GM20431 (cell line): ENCODE results near the gene GPATCH2.
"Not testable (repeated sequence)": the region's sequence is repeated elsewhere in the genome, so short reads cannot be mapped to it uniquely, and the experiment has no call there.

ENCODE experiments used
- in situ Hi-C: fragments of 300-500 bp; cut with MseI, MboI; formaldehyde crosslinking; loops from one replicate; pipeline ENCODE4 v1.15.0; 2020; ENCODE audit warnings: low sequenced_read_pairs; ENCODE audit not compliant: unreplicated experiment

GPATCH2 gene

DNA sequence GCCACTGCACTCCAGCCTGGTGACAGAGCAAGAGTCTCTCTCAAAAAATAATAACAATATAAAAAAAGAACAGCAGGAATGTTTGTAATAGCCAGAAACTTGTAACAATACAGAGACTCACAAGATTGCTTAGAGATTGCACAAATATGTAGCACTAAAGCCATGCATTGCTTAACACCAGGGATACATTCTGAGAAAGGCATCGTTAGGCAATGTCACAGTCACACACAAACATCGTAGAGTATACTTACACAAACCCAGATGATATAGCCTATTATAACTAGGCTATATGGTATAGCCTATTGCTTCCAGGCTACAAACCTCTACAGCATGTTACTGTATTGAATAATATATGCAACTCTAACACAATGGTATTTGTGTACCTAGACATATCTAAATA is 45.3 kb downstream of the GPATCH2 start:
- in situ Hi-C loops: no loop called here

DNA sequence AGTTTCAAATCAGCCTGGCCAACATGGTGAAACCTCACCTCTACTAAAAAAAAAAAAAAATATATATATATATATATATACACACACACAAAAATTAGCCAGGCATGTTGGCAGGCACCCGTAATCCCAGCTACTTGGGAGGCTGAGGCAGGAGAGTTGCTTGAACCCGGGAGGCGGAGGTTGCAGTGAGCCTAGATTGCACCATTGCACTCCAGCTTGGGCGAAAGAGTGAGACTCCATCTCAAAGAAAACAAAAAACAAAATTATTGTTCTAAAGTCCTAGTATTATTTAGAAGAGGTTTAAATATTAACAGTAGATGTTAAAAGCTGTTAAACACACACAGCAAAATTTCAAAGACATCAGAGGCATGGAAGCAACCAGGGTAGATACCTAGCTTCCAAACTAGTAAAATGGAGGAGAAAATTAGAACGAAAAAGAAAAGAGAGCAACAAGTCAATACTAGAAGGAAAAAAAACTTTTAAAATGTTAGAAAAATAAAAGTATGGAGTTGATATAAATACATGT is 46.5 kb downstream of the GPATCH2 start:
- in situ Hi-C loops: not testable (repeated sequence)

DNA sequence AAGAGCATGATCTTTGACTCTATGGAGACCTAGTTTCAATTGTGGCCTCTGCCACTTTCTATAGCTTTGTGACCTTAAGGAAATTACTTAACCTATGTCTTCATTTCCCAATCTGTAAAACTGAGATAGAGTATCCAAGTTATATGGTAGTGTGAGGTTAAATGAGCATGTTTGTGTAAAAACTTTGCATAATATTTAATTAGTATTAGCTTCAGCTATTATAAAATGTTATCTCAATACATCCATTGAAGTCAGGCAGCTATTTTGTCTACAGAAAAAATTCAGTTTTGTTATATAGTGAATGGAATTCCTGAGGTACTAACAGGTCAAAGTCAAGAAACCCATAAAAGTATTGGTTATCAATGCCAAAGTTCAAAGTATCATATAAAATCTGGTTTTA is 53.6 kb downstream of the GPATCH2 start:
- in situ Hi-C loops: no loop called here

DNA sequence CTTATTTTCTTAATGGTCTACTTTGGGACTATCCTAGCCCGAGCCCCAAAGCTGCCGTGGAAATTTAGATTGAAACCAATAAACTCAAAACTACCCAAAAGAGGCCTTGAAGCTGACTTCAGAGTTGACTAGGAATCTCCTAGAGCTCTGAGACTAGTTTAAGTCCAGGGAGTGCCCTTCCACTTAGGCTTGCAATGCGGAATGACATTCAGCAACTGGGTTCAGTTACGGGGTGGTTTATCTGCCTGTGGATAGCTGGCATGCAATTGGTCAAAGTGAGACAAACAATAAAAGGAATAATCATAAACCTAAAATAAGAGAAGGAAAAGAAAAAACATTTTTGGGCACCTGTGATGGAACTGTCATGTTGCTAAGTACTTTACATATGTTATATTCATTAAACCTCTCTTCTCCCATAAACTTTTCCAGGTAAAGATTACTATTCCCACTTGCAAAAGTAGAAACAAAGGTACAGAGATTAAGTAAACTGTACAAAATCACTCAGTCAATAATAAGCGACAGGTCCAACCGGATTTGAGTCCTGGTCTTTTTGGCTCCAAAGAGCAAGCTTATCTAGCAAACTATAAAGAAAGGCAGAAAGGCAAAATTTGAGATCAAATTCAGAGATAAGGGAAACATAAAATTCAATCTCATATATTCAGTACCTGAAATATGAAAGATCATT is 56.5 kb downstream of the GPATCH2 start:
- in situ Hi-C loops: no loop called here

DNA sequence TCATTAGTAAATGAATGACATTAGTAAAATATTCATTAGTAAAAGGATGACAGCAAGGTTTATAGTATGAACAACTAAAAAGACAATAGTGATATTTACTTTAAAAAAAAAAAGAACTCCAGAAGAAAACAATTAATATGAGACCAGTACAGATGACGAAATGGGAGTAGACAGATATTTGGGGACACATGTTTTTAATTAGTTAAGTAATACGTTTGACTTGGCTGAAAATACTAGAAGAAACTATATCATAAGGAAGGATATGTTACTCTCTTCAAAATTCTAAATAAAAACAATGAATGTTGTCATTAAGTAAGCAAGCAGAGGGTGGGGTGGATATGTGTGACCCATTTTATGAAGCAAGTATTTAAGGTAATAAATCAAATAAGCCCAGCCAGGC is 61.9 kb downstream of the GPATCH2 start:
- in situ Hi-C loops: no loop called here

DNA sequence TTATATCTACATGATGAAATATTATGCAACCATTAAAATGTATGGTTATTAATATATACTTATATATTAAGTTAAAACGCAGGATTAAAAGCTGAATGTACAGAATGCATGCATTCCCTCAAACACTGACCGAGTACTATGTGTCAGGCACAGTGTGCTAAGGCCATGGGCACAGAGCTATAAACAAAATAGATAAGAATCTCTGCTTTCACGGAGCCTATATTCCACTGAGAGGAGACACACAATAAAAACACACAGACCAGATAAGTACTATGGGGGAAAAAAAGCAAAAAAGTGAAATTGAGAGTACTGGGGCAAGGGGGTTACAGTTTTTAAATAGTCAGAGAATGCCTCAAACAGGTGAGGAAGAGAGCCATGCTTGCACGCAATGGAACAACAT is 62.7 kb downstream of the GPATCH2 start:
- in situ Hi-C loops: no loop called here

DNA sequence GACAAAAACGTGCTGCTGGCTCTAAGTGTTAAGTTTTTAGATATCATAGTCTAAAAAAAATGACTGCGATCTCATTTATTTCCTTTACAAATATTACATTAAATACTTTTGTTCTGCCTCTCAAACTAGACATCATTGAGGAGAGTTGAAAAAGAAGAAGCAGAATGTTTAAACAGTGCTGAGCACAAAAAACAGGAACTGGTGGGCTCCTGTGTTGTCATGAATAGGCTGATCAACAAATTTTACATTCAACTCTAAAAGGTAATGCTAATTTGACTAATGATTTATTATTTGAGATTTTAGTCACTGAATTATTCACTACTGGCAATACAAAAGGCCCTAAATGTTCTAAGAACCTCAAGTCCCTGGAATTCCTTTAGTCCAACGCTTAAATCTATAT is 66.1 kb downstream of the GPATCH2 start:
- in situ Hi-C loops: no loop called here

DNA sequence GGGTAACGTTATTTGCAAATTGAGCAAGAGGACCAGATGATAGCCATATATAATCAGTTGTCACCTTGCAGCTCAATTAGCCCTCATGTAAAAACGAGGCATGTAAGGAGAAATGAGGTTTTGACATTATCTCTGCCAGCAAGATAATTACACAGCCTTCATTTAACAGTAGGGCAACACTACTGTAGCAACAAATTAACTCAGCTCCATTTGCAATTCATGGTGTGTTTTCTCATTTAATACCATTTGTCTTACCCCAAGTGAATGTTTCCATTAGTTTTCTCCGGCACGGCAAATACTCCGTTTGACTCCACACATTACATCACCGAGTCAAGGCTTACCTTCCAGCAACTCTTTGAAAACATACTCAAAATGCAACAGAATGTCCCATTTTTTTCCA is 66.7 kb downstream of the GPATCH2 start:
- in situ Hi-C loops: no loop called here

DNA sequence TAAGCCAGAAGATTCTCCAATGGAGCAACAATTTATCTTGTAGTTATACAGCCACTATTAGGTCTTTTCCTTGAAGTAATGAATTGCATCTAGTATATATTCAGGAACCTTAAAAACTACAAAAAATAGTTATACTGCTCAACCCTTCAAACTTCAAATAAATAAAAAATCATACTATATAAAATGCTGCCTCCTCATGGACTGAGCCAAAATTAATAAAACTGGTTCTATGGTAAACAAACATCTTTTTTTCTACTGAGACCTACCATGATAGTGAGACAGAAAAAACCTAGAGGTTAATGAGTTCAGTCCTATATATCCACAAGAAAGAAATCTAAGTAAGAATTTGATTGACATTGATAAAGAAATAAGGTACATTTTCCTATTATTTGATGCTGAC is 67.7 kb downstream of the GPATCH2 start:
- in situ Hi-C loops: no loop called here

DNA sequence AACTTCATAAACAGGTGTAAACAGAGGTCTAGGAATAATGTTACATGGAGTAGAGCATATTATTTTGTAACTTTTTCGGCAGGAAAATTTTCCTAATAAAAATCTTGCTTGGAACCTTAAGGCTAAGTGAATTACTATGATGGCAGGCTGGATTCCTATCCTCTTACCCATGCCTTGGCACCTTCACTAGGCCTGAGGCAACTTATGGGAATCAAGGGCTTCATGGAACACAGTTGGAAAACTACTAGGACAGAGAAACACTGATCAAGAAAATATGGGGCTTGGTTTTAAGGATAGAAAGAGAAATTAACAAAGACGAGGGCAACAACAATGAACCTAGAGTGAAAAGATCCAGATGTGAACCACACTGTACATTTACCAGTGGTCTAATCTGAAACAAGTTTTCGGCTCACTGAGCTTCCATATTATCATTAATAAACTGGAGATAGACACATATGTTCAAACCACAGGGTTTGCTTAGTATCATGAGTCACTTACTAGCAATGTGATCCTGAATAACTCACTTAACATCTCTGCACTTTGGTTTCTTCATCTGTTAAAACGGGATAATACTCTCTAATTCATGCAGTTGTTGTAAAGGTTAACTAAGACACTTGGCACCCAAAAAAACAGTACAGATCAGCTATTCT is 68.5 kb downstream of the GPATCH2 start:
- in situ Hi-C loops: no loop called here

DNA sequence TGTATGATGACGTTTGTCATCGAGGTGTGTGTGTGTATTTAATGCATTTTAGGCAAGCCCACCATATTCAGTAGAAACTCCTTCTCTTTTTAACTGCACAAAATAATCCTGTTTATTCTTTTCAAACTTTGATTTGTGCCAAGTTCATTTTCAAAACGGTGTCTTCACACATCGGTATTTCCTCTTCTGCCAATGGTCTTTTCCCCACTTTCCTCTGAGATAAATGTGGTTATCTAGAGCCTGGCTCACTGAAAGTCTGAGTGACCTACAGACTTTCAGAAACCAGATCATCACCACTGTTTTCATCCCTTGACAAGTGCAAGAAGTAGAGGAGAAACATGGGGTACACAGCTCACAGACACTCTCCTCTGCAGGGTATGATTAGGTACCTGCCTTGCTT is 69.4 kb downstream of the GPATCH2 start:
- in situ Hi-C loops: no loop called here

DNA sequence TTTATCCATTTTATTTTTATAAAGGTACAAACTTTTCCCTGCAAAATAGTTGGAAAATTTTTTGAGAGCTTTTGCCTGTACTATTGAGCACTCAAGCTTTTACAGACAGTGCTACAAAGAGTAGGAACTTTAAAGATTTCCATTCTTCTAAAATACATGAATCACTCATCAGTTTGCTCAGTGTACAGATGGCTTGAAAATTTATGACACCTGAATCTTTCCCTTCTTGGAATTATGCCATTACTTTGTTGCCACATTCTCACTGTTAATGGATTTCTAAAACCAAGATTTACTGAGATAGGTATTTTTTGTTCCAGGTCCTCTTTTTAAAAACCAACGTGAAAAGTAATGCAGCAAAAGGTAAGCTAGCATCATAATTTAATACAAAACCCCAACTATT is 76.0 kb downstream of the GPATCH2 start:
- in situ Hi-C loops: no loop called here

DNA sequence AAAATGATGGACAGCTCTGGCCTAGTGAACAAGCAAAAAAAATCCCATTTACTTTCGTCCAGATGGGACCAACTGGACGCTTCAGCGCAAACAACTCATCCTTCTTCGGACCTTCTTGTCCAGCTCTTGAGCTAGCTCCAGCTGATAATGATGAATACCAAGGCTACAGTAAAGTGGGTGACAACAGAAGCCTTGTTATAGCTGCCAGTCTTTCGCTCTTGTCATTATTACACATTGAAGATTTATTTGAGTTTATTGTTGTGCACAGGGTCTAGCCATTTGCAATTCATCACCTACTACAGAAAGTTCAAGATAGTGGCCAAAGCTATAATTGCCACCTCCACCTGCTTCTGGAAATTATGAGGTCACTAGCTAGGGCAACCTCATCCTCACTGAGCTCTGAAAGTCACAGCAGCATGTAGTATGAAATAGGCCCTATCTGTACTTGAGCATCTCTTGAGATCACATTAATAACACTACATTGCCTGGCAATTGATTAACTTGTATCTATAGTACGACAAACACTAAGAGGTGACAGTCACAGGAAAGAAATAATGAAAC is 76.9 kb downstream of the GPATCH2 start:
- in situ Hi-C loops: no loop called here

DNA sequence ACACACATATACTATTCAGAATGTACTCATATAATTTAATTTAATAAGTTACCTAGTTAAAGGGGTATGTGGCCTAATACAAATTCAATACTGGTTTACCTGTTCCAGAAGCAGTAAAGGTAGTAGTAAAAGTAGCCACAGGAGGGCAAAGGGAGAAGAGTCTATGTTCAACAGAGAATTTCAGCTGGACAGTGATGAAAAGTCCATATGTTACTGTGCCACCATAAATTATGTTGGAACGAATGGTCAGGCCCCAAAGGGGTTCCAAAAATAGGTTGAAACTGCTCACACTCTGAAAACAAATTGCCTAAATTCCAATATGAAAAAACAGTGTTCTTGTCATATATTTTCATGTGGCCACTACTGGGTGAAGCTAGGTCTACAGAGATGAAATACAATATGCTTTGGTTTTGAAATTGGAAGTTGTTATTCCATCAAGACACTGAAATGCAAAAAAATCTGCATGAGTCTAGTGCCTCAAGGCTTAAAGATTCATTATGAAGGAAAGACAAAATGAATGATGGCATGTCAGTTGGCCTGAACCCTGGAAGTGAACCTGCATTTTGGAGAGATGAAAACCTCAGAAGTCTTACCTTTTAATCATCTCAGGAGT is 78.4 kb downstream of the GPATCH2 start:
- in situ Hi-C loops: no loop called here

DNA sequence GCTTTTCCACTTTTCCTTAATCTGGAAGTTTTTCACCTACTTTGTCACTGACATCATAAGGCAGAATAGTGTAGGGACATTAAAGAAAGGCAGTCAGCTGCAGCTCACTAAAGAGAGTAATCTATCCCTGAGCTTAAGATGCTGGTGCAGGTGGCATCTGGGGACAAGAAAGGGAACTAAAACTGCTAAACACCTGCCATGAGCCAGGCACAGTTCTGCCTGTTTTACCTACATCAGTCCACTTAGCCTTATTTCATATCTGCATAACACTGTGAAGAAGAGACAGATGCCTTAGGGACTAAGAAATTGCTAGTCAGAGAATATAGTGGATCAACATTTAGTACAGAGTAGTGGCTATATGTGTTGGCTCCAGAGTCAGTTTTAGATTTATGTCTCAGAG is 88.1 kb downstream of the GPATCH2 start:
- in situ Hi-C loops: no loop called here

DNA sequence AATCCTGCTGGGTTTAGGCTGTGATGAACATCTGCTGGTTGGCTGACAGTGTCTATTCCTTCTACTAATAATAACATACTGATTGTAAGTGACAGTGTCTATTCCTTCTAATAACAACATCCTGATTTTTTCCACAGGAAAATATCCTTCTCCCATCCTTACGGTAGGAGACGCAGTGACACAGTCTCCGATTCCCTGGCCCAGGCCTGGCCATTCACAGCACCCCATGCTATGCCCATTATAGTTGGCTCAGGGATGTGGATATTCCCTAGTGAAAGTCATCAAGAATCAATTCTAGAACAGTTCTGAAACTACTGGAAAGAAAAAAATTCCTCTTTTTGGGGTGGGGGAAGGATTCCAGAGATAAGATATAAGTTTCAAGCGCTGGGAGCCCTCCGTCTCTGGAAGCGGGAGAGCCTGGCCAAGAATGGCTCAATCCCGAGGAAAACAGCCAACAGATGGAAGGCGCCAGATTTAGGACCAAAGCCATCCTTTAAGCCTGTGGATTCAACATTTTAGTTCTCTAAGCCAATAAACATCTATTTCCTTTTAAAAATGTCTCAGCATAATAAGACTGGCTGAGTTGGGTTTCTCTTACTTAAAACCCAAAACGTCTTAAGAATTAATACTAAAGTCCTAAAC is 88.6 kb downstream of the GPATCH2 start:
- in situ Hi-C loops: no loop called here

DNA sequence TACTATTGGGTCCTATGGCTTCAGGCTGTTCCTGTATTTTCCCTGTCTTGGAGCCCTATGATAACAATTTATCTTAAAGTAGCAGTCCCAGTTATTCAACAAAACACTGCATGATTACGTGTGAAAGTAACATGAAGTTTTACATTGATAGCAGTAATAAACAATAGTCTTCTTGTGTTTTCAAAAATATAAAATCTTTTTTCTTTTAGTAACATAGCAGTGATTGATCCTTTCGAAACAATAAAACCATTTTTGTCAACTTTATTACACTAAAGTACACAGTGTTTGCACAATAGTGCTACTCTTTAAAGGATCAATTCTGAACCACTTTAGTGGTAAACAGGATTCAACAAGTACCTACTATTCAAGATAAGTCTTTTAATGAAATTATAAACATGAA is 90.6 kb downstream of the GPATCH2 start:
- in situ Hi-C loops: no loop called here

DNA sequence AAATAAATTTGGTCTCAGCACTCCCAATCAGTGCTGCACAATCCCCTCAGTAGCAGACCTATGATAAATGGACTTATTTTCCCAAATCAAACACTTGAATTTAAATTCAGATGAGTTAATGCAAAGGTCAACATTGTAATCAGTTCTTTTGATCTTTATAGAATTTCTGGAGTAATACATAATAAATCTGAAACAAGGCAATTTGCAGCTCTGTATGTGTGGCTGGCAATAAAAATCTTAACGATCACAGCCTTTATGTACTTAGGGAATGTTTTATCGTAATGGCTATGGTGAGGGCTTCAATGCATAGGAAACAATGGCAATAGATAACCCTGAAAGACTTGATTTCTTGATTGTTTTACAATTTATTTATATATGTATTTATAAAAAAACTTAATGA is 91.4 kb downstream of the GPATCH2 start:
- in situ Hi-C loops: no loop called here

DNA sequence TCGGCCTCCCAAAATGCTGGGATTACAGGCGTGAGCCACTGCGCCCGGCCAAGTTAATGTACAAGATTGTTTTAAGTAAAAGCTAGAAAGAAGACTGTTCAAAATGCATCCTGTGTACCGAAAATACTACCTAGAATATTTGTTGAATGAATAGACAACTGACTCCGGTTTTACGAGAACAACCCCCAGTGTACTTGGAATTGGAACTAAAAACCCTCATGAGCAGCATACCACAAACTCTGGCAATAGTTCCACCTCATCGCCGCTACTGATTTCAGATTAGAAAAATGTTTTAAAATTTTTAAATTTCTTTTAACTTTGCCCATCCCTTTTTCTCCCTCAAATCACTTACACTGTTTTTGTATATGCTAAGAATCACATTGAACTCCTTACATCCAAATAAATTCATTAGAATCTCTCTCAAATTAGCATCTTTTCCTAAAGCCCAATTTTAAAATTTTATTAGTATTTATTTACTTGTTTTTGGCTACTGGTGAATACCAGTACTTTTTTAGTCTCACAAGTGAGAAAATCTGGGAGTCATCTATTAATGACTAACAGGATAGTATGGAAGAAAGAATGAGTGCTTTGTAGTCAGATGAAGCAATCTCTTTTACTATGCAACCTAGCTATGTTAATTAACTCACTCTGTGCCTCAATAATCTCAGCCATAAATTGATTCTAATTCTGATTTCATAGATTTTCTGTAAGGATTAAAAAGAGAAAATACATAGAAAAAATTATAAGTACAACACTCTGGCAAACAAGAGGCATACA is 95.1 kb downstream of the GPATCH2 start:
- in situ Hi-C loops: no loop called here

DNA sequence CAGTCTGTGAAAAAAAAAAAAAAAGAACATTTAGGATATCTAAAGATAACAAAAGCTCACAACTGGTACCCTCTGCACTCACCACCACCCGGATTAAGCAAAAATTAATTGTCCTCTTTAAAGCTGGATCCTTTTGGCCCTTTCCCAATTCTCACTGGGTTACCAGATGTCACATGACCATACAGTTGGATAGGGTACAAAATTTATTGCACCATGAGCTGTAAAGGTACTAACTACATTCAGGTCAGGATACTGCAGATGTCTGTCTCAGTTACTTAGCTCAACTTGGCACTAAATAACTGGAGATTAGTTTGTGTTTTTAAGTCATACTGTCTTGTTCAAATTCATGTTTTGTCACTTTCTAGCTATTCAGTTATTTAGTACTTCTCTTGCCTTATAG is 96.3 kb downstream of the GPATCH2 start:
- in situ Hi-C loops: no loop called here
